ENCODE data around the gene PDCD10.

Gene PDCD10

GRCh38 chr3:167700046-167700445 lies 34.6 kb downstream of the PDCD10 start:
- no peaks in the 10 kb centered on the region for H3K27me3 ChIP-seq (ENCODE audit: insufficient read depth, low read depth, severe bottlenecking)
- TF ChIP-seq, protein P1, sequence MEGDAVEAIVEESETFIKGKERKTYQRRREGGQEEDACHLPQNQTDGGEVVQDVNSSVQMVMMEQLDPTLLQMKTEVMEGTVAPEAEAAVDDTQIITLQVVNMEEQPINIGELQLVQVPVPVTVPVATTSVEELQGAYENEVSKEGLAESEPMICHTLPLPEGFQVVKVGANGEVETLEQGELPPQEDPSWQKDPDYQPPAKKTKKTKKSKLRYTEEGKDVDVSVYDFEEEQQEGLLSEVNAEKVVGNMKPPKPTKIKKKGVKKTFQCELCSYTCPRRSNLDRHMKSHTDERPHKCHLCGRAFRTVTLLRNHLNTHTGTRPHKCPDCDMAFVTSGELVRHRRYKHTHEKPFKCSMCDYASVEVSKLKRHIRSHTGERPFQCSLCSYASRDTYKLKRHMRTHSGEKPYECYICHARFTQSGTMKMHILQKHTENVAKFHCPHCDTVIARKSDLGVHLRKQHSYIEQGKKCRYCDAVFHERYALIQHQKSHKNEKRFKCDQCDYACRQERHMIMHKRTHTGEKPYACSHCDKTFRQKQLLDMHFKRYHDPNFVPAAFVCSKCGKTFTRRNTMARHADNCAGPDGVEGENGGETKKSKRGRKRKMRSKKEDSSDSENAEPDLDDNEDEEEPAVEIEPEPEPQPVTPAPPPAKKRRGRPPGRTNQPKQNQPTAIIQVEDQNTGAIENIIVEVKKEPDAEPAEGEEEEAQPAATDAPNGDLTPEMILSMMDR (IDR thresholded peaks at IDR 0.05; ENCODE audit: low read depth, low read length): no peak
- H3K4me3 ChIP-seq (ENCODE audit: low read depth, low read length): no peak overlapping the region
- H3K36me3 ChIP-seq: no peaks in the 10 kb centered on the region; the same call in 1 of the 2 replicates
- H3K27ac ChIP-seq: no peak overlapping the region
- DNase-seq: no peak
- no peaks in the 10 kb centered on the region for H3K9me3 ChIP-seq (ENCODE audit: severe bottlenecking)

DNA sequence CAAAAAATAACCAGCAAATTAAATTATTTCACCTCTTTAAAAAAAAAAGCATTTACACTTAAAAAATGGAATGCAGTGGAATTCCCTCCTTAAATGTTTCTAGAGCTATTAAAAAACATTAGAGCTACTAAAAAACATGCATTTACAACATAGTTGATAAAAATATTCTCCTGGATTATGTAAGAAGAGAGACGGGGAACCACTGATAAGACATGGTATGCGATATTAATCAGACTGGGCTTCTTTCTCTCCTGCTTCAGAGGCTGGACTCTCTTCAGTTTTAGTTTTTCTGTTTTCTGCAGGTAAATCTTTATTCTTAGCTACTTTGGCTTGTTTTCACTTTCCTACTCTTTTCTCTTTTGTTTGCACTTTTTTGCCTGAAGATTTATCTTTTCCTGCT lies 40.6 kb downstream of the PDCD10 start:
- TF ChIP-seq, protein P1 (IDR thresholded peaks at IDR 0.05; ENCODE audit: low read depth, low read length): no peak
- DNase-seq: no peak
- Histone ChIP-seq H3K36me3 (peaks cover 2% of the 10 kb centered on the region; the same call in 1 of the 2 replicates), H3K27ac (no peak overlapping the region), H3K4me3 (ENCODE audit: low read depth, low read length) (no peak overlapping the region), H3K9me3 (ENCODE audit: severe bottlenecking) (no peaks in the 10 kb centered on the region), H3K27me3 (ENCODE audit: insufficient read depth, low read depth, severe bottlenecking) (no peaks in the 10 kb centered on the region)

DNA sequence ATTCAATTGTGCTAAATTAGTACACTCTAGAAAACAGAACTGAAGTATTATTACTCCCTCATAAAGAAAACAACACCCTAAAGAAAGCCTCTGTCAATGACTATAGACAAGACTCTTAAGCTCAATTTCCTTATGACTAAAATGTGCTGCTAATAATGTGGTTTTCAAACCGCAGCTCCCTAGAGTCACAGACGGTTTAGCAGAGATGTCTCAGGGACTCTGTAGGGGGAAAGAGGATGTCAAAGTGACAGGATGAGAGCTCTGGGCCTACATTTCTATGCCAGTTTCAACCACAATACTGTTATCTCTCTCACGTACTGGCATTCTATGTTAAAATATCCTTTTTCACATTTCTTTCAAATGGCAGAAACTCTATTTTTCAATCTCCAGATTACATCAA lies 43.3 kb downstream of the PDCD10 start:
- Histone ChIP-seq H3K9me3 (ENCODE audit: severe bottlenecking) (no peaks in the 10 kb centered on the region), H3K27me3 (ENCODE audit: insufficient read depth, low read depth, severe bottlenecking) (no peaks in the 10 kb centered on the region), H3K27ac (no peak overlapping the region), H3K36me3 (peaks cover 2% of the 10 kb centered on the region; the same call in 1 of the 2 replicates), H3K4me3 (ENCODE audit: low read depth, low read length) (no peak overlapping the region)
- TF ChIP-seq, protein P1 (IDR thresholded peaks at IDR 0.05; ENCODE audit: low read depth, low read length): no peak
- DNase-seq: no peak

DNA sequence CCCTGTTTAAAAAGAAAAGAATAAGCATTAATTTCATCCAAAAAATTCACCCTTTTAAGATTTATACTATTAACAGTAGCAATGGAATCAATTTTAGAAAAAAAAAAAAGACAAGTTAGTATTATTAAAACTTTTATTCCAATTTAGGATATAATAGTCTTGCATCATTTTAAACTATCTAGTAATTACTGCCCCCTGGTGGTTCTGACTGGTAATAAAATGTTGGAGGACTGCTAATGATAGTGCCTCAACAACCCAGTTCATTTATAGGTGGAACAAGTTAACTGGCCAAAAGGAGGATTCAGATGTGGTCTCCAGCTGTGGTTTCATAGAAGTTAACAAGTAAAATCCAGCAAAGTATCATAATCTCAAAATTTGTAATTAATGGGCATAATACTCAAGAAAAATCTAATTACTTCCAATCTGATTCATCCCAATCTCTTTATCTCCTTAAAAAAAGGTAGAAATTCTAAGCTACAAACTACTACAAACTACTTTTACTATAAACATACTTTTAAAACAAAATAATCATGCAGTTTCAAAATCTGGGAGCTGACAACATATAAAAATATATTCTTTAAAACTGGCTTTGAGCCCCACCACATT lies 50.2 kb downstream of the PDCD10 start:
- DNase-seq: peak; percentile 35
- TF ChIP-seq, protein P1 (IDR thresholded peaks at IDR 0.05; ENCODE audit: low read depth, low read length): peak; percentile 14; the same call in 1 of the 2 replicates
- Histone ChIP-seq H3K36me3 (peaks cover 6% of the 10 kb centered on the region), H3K27ac (no peak overlapping the region), H3K27me3 (ENCODE audit: insufficient read depth, low read depth, severe bottlenecking) (no peaks in the 10 kb centered on the region), H3K9me3 (ENCODE audit: severe bottlenecking) (no peaks in the 10 kb centered on the region), H3K4me3 (ENCODE audit: low read depth, low read length) (no peak overlapping the region)

DNA sequence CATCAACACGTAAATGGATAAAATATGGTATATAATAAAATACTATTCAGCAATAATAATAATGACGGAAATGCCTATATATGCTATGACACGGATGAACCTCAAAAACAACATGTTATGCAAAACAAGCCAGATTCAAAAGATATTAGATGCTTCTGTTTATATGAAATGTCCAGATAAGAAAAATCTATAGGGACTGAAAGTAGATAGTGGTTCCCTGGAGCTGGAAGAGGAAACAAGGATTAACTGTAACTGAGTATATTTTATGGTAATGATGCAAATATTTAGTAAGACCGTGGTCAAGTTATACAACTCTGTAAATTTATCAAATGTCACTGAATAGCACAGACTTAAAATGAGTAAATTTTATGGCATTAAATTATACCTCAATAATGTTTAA lies 55.2 kb downstream of the PDCD10 start:
- H3K9me3 ChIP-seq (ENCODE audit: severe bottlenecking): no peaks in the 10 kb centered on the region
- no peak overlapping the region for H3K4me3 ChIP-seq (ENCODE audit: low read depth, low read length)
- H3K27ac ChIP-seq: no peak overlapping the region
- no peaks in the 10 kb centered on the region for H3K27me3 ChIP-seq (ENCODE audit: insufficient read depth, low read depth, severe bottlenecking)
- TF ChIP-seq, protein P1 (IDR thresholded peaks at IDR 0.05; ENCODE audit: low read depth, low read length): no peak
- H3K36me3 ChIP-seq: peaks cover 6% of the 10 kb centered on the region
- DNase-seq: no peak

- TF ChIP-seq, protein P1 (IDR thresholded peaks at IDR 0.05; ENCODE audit: low read depth, low read length): no peak
- Histone ChIP-seq H3K27me3 (ENCODE audit: insufficient read depth, low read depth, severe bottlenecking) (no peaks in the 10 kb centered on the region), H3K9me3 (ENCODE audit: severe bottlenecking) (no peaks in the 10 kb centered on the region), H3K4me3 (ENCODE audit: low read depth, low read length) (no peak overlapping the region), H3K27ac (no peak overlapping the region), H3K36me3 (no peaks in the 10 kb centered on the region)
- no peak for DNase-seq
Observed at GRCh38 chr3:167675848-167676247, 58.8 kb downstream of the PDCD10 start.

Data from WERI-Rb-1 (cell line).